Thyroid gland (tissue), 4 donors: ENCODE results near the gene WNT8B. TPM values are rescaled to one million over a fixed set of nuclear protein-coding genes. Genes with fewer than 3 reads are reported as not detected.

Experiments
- DNase-seq, 2 donors: peaks; one replicate each; pipeline ENCODE4 v3.0.0-alpha.2; 2019
- H3K27ac ChIP-seq, 3 donors: fragments of 200-600 bp; sonication (generic); 1 replicate in 2 of 3; 2 replicates in 1 of 3; pipeline ENCODE4 v1.5.1; 2016 to 2019; ENCODE audit warnings: mild to moderate bottlenecking in 1 of 3, moderate library complexity in 1 of 3
- H3K27me3 ChIP-seq: fragments of 200-600 bp; sonication (generic); one replicate; pipeline ENCODE4 v1.5.1; 2019
- H3K36me3 ChIP-seq, 2 donors: fragments of 200-600 bp; sonication (generic); one replicate each; pipeline ENCODE4 v1.5.1; 2016 to 2019
- H3K4me1 ChIP-seq, 2 donors: fragments of 200-600 bp; sonication (generic); one replicate each; pipeline ENCODE4 v1.5.1; 2017 to 2019
- H3K4me3 ChIP-seq, 3 donors: fragments of 200-600 bp; sonication (generic); replicated peaks in 1 of 3; 1 replicate in 2 of 3; 2 replicates in 1 of 3; pipeline ENCODE4 v1.5.1; 2016; ENCODE audit warnings: mild to moderate bottlenecking in 1 of 3
- H3K9me3 ChIP-seq: fragments of 200-600 bp; sonication (generic); one replicate; pipeline ENCODE4 v1.5.1; 2017
- POLR2A ChIP-seq, 2 donors: fragments of 450-650 bp; IDR thresholded peaks; one replicate each; pipeline ENCODE4 v1.6.1; 2017; ENCODE audit warnings: antibody characterized with exemption in 2 of 2, mild to moderate bottlenecking in 2 of 2, moderate library complexity in 1 of 2
- WGBS, 2 donors: methylation state at CpG; one replicate each; pipeline ENCODE4 v1.1.5; 2017; 5-methylcytosine and 5-hydroxymethylcytosine counted together
- intact Hi-C: fragments of 100-400 bp; cut with DNase I; formaldehyde crosslinking; loops from one replicate; pipeline ENCODE4 v1.15.1; 2023
- total RNA-seq, 4 donors: library from RNA; depleted of rRNA; stranded (reverse); fragments of >200 nt; gene quantifications; one replicate each; pipeline ENCODE4 v1.2.3, GENCODE V29; 2016
- TF ChIP-seq, protein P1 (sequence below), 6 experiments: fragments of 200-600 bp in 3 of 6; fragments of 450-650 bp in 3 of 6; sonication (generic) in 3 of 6; IDR thresholded peaks; one replicate each; pipeline ENCODE4 v1.5.1; 2016 to 2019; ENCODE audit warnings: antibody characterized with exemption in 6 of 6, mild to moderate bottlenecking in 2 of 6, inconsistent platforms in 1 of 6, moderate library complexity in 1 of 6

WNT8B gene
- total RNA-seq, 4 donors from 2014 or later: not detected

DNA sequence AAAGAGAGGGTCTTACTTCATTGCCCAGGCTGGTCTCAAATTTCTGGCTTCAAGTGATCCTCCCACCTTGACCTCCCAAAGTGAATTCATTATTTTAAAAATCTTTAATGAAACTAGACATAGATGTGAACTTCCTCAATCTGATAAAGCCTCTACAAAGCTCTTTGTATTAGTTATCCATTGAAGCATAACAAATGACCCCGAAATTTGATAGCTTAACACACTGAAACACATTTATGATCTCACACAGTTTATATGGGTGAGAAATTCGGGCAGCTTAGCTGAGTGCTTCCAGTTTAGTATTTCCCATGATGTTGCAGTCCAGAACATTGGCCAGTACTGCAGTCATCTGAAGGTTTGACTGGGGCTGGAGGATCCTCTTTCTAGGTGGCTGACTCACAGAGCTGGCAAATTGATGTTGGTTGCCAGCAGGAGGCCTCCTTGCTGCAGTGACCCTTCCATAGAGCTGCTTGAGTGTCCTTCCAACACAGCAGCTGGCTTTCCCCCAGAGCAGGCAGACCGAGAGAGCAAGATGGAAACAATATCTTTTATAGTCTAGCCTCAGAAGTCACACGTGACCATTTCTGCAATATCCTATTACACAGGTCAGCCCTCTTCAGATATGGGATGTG, 16.6 kb upstream of the WNT8B start:
- WGBS, 2 donors: 60 to 65% methylated on average over 4 of the region's 4 CpGs
- Histone ChIP-seq H3K9me3 (no peaks in the 10 kb centered on the region), H3K4me3 (no peak overlapping the region), H3K36me3 (no peaks in the 10 kb centered on the region), H3K4me1 (no peaks in the 10 kb centered on the region), H3K27ac (no peak overlapping the region), H3K27me3 (no peaks in the 10 kb centered on the region)
- TF ChIP-seq, protein P1, sequence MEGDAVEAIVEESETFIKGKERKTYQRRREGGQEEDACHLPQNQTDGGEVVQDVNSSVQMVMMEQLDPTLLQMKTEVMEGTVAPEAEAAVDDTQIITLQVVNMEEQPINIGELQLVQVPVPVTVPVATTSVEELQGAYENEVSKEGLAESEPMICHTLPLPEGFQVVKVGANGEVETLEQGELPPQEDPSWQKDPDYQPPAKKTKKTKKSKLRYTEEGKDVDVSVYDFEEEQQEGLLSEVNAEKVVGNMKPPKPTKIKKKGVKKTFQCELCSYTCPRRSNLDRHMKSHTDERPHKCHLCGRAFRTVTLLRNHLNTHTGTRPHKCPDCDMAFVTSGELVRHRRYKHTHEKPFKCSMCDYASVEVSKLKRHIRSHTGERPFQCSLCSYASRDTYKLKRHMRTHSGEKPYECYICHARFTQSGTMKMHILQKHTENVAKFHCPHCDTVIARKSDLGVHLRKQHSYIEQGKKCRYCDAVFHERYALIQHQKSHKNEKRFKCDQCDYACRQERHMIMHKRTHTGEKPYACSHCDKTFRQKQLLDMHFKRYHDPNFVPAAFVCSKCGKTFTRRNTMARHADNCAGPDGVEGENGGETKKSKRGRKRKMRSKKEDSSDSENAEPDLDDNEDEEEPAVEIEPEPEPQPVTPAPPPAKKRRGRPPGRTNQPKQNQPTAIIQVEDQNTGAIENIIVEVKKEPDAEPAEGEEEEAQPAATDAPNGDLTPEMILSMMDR (IDR thresholded peaks at IDR 0.05): no peak
- TF ChIP-seq POLR2A (IDR thresholded peaks at IDR 0.05): no peak
- DNase-seq: no peak
- intact Hi-C loops: no loop called here

DNA sequence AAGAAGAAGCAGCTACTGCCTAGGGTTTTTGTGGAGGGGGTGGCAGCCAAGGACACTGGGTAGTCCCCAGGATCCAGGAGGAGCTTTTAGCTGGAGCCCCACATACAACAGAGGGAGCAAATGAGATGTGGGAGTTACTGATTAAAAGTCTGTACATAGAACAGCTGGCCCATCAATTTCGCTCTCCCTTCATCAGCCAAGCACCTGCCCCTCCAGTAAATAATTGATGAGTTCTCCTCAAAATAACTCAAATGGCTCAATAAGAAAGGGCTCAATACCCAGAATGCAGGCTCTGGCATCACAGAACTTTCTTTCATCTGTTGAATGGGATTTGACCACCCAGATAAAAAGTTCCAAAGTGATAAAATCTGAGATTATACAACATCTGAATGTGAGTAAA, 15.1 kb upstream of the WNT8B start:
- TF ChIP-seq, protein P1 (IDR thresholded peaks at IDR 0.05): no peak
- TF ChIP-seq POLR2A (IDR thresholded peaks at IDR 0.05): no peak

DNA sequence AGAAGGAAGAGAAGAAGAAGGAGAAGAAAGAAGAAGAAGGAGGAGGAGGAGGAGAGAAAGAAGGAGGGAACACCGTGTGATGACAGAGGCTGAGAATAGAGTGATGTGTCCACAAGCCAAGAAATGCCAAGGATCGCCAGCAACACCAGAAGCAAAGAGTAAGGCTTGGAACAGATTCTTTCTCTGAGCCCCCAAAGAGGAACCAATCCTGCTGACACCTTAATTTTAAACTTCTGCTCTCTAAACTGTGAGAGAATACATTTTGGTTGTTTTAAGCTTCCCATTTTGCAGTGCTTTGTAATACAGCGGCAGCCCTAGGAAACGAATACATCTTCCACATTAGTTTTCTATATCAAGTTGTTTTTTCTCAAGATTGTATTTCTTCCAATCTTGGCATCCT, 13.9 kb upstream of the WNT8B start:
- no peak for TF ChIP-seq POLR2A (IDR thresholded peaks at IDR 0.05)
- TF ChIP-seq, protein P1 (IDR thresholded peaks at IDR 0.05): no peak
- H3K4me3 ChIP-seq: no peak overlapping the region
- WGBS, 2 donors: 74 to 83% methylated on average over 4 of the region's 4 CpGs
- no peaks in the 10 kb centered on the region for H3K4me1 ChIP-seq
- H3K27me3 ChIP-seq: no peaks in the 10 kb centered on the region
- no peak for DNase-seq
- H3K9me3 ChIP-seq: no peaks in the 10 kb centered on the region
- H3K36me3 ChIP-seq: no peaks in the 10 kb centered on the region
- intact Hi-C loops: no loop called here
- H3K27ac ChIP-seq: no peak overlapping the region

More for the DNA sequence above, 15.1 kb upstream of the WNT8B start:
- Histone ChIP-seq H3K4me3 (no peak overlapping the region), H3K27ac (no peak overlapping the region), H3K36me3 (no peaks in the 10 kb centered on the region), H3K9me3 (no peaks in the 10 kb centered on the region), H3K4me1 (no peaks in the 10 kb centered on the region), H3K27me3 (no peaks in the 10 kb centered on the region)
- intact Hi-C loops: no loop called here
- 89 to 94% methylated on average over 1 of the region's 1 CpG for WGBS, 2 donors
- no peak for DNase-seq

DNA sequence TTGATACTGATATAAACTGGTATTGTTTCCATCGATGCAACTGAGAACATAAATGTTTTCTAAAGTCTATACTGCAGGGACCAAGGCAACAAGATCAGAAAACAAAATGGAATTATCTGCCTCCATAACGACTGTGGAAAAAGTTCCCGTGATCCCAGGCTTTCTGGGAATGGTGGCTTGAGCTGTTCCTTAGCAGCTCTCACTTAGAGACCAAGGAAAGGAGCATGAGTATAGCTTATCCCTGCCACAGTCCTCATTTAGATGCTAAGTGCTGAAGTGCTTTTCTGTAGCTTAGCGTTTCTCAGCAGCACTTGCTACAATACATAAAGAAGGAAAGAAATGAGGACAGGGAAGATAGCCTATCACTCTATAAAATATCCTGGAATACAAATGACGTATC, 5.5 kb downstream of the WNT8B start:
- H3K4me3 ChIP-seq: no peak overlapping the region
- intact Hi-C loops: no loop called here
- no peaks in the 10 kb centered on the region for H3K4me1 ChIP-seq
- WGBS, 2 donors: 54 to 60% methylated on average over 5 of the region's 5 CpGs
- TF ChIP-seq POLR2A (IDR thresholded peaks at IDR 0.05): no peak
- TF ChIP-seq, protein P1 (IDR thresholded peaks at IDR 0.05): no peak
- no peak for DNase-seq
- no peaks in the 10 kb centered on the region for H3K36me3 ChIP-seq
- no peaks in the 10 kb centered on the region for H3K9me3 ChIP-seq
- no peak overlapping the region for H3K27ac ChIP-seq
- no peaks in the 10 kb centered on the region for H3K27me3 ChIP-seq

DNA sequence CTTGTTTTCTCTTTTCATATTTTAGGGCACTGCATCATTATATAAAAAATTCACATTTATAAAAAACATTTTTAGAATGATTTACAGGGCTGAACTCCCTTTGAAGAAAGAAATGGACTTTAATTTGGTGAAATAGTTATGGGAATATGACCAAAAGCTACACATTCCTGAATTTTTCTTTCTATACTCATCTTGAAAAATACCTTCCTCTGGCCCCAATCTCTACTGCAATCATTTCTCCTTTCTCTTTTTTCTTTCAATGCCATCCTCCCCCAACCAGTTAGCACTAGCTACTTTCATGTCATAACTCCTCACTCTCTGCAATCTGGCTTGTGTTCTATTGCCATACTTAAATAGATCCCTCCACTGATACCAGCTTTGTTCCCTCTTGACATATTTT, 6.2 kb downstream of the WNT8B start:
- DNase-seq: no peak
- Histone ChIP-seq H3K4me3 (no peak overlapping the region), H3K36me3 (no peaks in the 10 kb centered on the region), H3K27me3 (no peaks in the 10 kb centered on the region), H3K27ac (no peak overlapping the region), H3K4me1 (no peaks in the 10 kb centered on the region), H3K9me3 (no peaks in the 10 kb centered on the region)
- intact Hi-C loops: no loop called here
- TF ChIP-seq, protein P1 (IDR thresholded peaks at IDR 0.05): no peak
- TF ChIP-seq POLR2A (IDR thresholded peaks at IDR 0.05): no peak
